Suppressor macrophage (primary cell): ENCODE measurements around the gene PDE8B.
A peak's percentile ranks its signal among the peaks of the same experiment; 100 is the strongest.
"Not testable (repeated sequence)": the region's sequence is repeated elsewhere in the genome, so short reads cannot be mapped to it uniquely, and the experiment has no call there.

Experiments used
- DNase-seq, 4 experiments: peaks; one replicate each; pipeline ENCODE4 v3.0.0-alpha.2; 2020 to 2022

The PDE8B gene

GRCh38 chr5:77360381-77360780 is 149.9 kb downstream of the PDE8B start:
- no peak for DNase-seq

- no peak for DNase-seq
Measured at GRCh38 chr5:77360973-77361372, 150.5 kb downstream of the PDE8B start.

- no peak for DNase-seq
Measured at GRCh38 chr5:77366717-77367500, 156.4 kb downstream of the PDE8B start.

- DNase-seq = no peak
Measured at GRCh38 chr5:77367741-77368140, 157.3 kb downstream of the PDE8B start.

- no peak for DNase-seq
Measured at GRCh38 chr5:77368367-77368766, 157.9 kb downstream of the PDE8B start.

- no peak for DNase-seq
Measured at GRCh38 chr5:77369566-77369965, 159.1 kb downstream of the PDE8B start.

GRCh38 chr5:77374686-77375085 is 164.2 kb downstream of the PDE8B start:
- DNase-seq = no peak

GRCh38 chr5:77376609-77377300 is 166.3 kb downstream of the PDE8B start:
- DNase-seq = no peak

GRCh38 chr5:77379558-77380061 is 169.1 kb downstream of the PDE8B start:
- DNase-seq = peak in 1 of 4 experiments; percentile 4

- DNase-seq = no peak
Measured at GRCh38 chr5:77380636-77381035, 170.2 kb downstream of the PDE8B start.

- not testable (repeated sequence) for DNase-seq
Measured at GRCh38 chr5:77383336-77383735, 172.9 kb downstream of the PDE8B start.

GRCh38 chr5:77386340-77386739 is 175.9 kb downstream of the PDE8B start:
- not testable (repeated sequence) for DNase-seq

GRCh38 chr5:77389746-77390145 is 179.3 kb downstream of the PDE8B start:
- no peak for DNase-seq

- no peak for DNase-seq
Measured at GRCh38 chr5:77390221-77390620, 179.7 kb downstream of the PDE8B start.

- DNase-seq = no peak
Measured at GRCh38 chr5:77390795-77391194, 180.3 kb downstream of the PDE8B start.

GRCh38 chr5:77391240-77391765 is 180.8 kb downstream of the PDE8B start:
- no peak for DNase-seq

GRCh38 chr5:77394064-77394715 is 183.7 kb downstream of the PDE8B start:
- no peak for DNase-seq

- no peak for DNase-seq
Measured at GRCh38 chr5:77396017-77396416, 185.5 kb downstream of the PDE8B start.

- DNase-seq = no peak
Measured at GRCh38 chr5:77397686-77398292, 187.3 kb downstream of the PDE8B start.

- no peak for DNase-seq
Measured at GRCh38 chr5:77398458-77398857, 188.0 kb downstream of the PDE8B start.

- DNase-seq = no peak
Measured at GRCh38 chr5:77398896-77399295, 188.4 kb downstream of the PDE8B start.

GRCh38 chr5:77400645-77401044 is 190.2 kb downstream of the PDE8B start:
- DNase-seq = peak; percentile 57 to 74 (median 70)

GRCh38 chr5:77402796-77403195 is 192.3 kb downstream of the PDE8B start:
- DNase-seq = no peak
